ENCODE measurements around the gene NEK7. TPM values are rescaled to one million over a fixed set of nuclear protein-coding genes. Genes with fewer than 3 reads are reported as not detected.
A peak's percentile ranks its signal among the peaks of the same experiment; 100 is the strongest.

The NEK7 gene
- total RNA-seq (10 to 100 TPM; 56.9 to 63.8 TPM), polyA plus RNA-seq (10 to 100 TPM; 53.5 to 57.6 TPM)

DNA sequence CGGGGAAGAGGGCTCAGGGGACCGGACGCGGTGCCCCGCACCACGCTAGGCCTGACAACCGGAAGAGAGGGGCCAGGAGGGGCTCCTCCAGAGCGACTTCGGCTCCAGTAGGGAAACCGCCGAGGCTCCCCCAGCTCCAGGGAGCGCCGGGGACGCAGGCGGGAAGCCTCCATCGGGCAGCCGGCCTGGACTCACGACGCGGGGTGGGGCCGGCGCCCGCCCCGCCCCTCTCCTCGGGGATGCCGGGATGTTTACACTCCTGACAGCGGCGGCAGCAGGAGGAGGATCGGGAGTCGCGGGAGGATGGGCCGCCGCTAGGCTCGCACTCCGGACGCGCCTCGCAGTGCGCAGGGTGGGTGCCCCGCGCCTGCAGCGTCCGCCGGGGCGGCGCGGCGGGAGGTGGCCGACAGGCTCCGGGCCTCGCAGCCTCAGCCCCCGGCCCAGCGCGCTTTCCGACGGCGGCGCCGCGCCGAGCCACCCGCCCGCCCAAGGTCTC lies at the start of gene NEK7:
NEK7 (plus strand) TSS at position 254 of the 496 bp plus-strand sequence. CDS start 75,583 bp downstream, outside the sequence.
- H3K27ac Mint-ChIP-seq: peak within 1 kb of the TSS; percentile 98 to 100 (median 100)
- peak within 1 kb of the TSS; percentile 95 for H3K27ac ChIP-seq (ENCODE audit: low read depth, low read length)
- H3K36me3 ChIP-seq (ENCODE audit: insufficient read depth, low read length): no peaks in the 10 kb centered on the region
- H3K9me3 Mint-ChIP-seq: peaks cover 0 to 3% (median 0%) of the 10 kb centered on the region in 8 donors
- intact Hi-C loops (cut with micrococcal nuclease): loop anchor here (1.0 to 5.0 kb wide), 10 partner anchors 32 to 481 kb away; partner anchors contain the start of gene PTPRC
- peaks cover 0 to 17% of the 10 kb centered on the region in 2 donors for H3K36me3 Mint-ChIP-seq
- H3K27me3 ChIP-seq (ENCODE audit: insufficient read depth, low read length): no peaks in the 10 kb centered on the region
- DNase-seq: peak; percentile 56 to 67 (median 65)
- no peaks in the 10 kb centered on the region for H3K9me3 ChIP-seq (ENCODE audit: control insufficient read depth in 1 of 2, low read length in 2 of 2)
- ChIA-PET POLR2A (ENCODE audit: partially characterized antibody) (interaction anchor here (1.0 to 5.8 kb wide), 11 partner anchors 12 to 525 kb away, joined by 3 to 120 read pairs (median 4); no protein-coding TSS in a partner anchor), CTCF (ENCODE audit: partially characterized antibody) (interaction anchor here (0.8 to 4.4 kb wide), 11 partner anchors 9 to 134 kb away, joined by 3 to 35 read pairs (median 5); no protein-coding TSS in a partner anchor)
- H3K27me3 Mint-ChIP-seq: no peaks in the 10 kb centered on the region
- peak within 1 kb of the TSS; percentile 59 to 83 for H3K4me3 ChIP-seq (ENCODE audit: low read length in 2 of 2)
- peaks cover 37% of the 10 kb centered on the region for H3K4me1 ChIP-seq (ENCODE audit: insufficient read depth, low read length)
- H3K4me3 Mint-ChIP-seq: peak within 1 kb of the TSS; percentile 98 to 100 (median 100)
- peaks cover 23 to 52% (median 36%) of the 10 kb centered on the region in 4 donors for H3K4me1 Mint-ChIP-seq

DNA sequence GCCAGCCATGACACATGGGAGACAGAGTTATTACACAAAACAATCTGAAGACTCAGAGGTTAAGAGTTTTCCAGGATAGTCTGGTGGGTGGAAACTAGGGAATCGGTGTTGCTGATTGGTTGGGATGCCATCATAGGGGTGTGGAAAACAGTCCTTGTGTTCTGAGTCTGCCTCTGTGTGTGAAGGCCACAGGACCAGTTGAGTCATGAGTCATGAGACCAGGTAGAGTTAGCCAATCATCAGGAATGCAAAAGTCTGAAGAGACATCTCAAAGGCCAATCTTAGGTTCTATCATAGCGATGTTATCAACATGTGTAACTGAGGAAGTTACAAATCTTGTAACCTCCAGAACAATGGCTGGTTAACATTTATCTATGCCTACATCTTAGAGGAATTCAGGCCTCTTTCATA lies 49.7 kb upstream of the NEK7 start:
- no peak overlapping the region for H3K27ac ChIP-seq (ENCODE audit: low read depth, low read length)
- ChIA-PET CTCF (ENCODE audit: partially characterized antibody) (no interaction called here), POLR2A (ENCODE audit: partially characterized antibody) (no interaction called here)
- no peaks in the 10 kb centered on the region for H3K36me3 Mint-ChIP-seq
- no peaks in the 10 kb centered on the region for H3K27me3 ChIP-seq (ENCODE audit: insufficient read depth, low read length)
- H3K9me3 Mint-ChIP-seq: no peaks in the 10 kb centered on the region
- H3K4me3 ChIP-seq (ENCODE audit: low read length in 2 of 2): no peak overlapping the region
- intact Hi-C loops (cut with micrococcal nuclease): no loop called here
- no peak overlapping the region for H3K4me3 Mint-ChIP-seq
- no peak overlapping the region for H3K27ac Mint-ChIP-seq
- peaks cover 0 to 3% of the 10 kb centered on the region in 2 donors for H3K27me3 Mint-ChIP-seq
- no peaks in the 10 kb centered on the region for H3K36me3 ChIP-seq (ENCODE audit: insufficient read depth, low read length)
- DNase-seq: no peak
- peaks cover 6 to 11% (median 7%) of the 10 kb centered on the region in 4 donors for H3K4me1 Mint-ChIP-seq
- peaks cover 12% of the 10 kb centered on the region for H3K4me1 ChIP-seq (ENCODE audit: insufficient read depth, low read length)
- H3K9me3 ChIP-seq (ENCODE audit: control insufficient read depth in 1 of 2, low read length in 2 of 2): no peaks in the 10 kb centered on the region

DNA sequence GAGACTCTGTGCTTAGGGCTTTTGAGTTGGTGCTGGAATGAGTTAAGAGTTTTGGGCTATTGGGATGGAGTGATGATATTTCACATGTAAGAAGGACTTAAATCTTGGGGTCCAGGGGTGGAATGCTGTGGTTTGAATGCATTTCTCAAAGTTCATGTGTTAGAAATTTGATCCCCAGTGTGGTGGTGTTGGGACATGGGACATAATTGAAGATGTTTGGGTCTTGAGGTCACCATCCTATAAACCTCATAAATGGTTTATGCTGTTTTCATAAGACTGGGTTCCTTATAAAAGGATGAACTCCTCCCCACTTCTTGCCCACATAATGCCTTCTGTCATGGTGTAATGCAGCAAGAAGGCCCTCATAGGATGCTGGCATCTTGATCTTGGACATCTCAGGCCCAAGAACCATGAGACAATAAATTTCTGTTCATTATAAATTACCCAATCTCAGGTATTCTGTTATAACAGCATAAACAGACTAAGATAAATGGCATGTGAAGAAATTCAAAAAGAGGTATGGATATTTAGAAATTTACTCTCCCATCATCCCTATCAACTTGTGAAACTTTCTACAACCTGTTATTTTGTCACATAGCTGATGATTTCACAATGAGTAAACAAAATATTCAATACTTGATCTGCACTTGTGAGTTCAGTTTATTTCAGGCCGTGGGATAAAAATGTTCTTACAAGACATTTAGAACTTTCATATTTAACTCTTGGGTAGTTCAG lies 48.0 kb upstream of the NEK7 start:
- no peaks in the 10 kb centered on the region for H3K9me3 Mint-ChIP-seq
- H3K4me3 Mint-ChIP-seq: no peak overlapping the region
- H3K4me1 ChIP-seq (ENCODE audit: insufficient read depth, low read length): no peaks in the 10 kb centered on the region
- ChIA-PET POLR2A (ENCODE audit: partially characterized antibody) (no interaction called here), CTCF (ENCODE audit: partially characterized antibody) (no interaction called here)
- H3K27ac ChIP-seq (ENCODE audit: low read depth, low read length): no peak overlapping the region
- no peaks in the 10 kb centered on the region for H3K9me3 ChIP-seq (ENCODE audit: control insufficient read depth in 1 of 2, low read length in 2 of 2)
- H3K27me3 ChIP-seq (ENCODE audit: insufficient read depth, low read length): no peaks in the 10 kb centered on the region
- H3K4me1 Mint-ChIP-seq: no peaks in the 10 kb centered on the region
- peaks cover 0 to 3% of the 10 kb centered on the region in 2 donors for H3K27me3 Mint-ChIP-seq
- H3K4me3 ChIP-seq (ENCODE audit: low read length in 2 of 2): no peak overlapping the region
- H3K36me3 ChIP-seq (ENCODE audit: insufficient read depth, low read length): no peaks in the 10 kb centered on the region
- H3K36me3 Mint-ChIP-seq: no peaks in the 10 kb centered on the region
- intact Hi-C loops (cut with micrococcal nuclease): no loop called here
- H3K27ac Mint-ChIP-seq: no peak overlapping the region
- DNase-seq: no peak

DNA sequence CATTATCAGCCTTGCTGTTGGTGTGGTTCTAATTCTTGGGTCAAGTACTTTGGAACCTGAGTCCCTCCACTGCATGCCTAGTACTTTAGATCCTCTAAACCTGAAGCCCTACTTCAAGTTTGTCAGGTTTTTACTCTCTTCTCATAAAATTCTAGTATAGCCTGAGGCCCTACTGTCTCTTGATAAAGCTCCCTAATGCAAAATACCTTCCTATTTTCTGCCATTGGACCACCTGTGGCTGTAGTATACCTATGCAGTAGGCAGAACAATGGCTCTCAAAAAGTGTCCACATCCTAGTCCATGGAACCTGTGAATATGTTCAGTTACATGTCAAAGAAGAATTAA lies 47.5 kb upstream of the NEK7 start:
- no peak overlapping the region for H3K27ac ChIP-seq (ENCODE audit: low read depth, low read length)
- ChIA-PET CTCF (ENCODE audit: partially characterized antibody) (no interaction called here), POLR2A (ENCODE audit: partially characterized antibody) (no interaction called here)
- H3K9me3 Mint-ChIP-seq: no peaks in the 10 kb centered on the region
- H3K27me3 ChIP-seq (ENCODE audit: insufficient read depth, low read length): no peaks in the 10 kb centered on the region
- H3K4me1 Mint-ChIP-seq: no peaks in the 10 kb centered on the region
- no peak overlapping the region for H3K27ac Mint-ChIP-seq
- H3K4me1 ChIP-seq (ENCODE audit: insufficient read depth, low read length): no peaks in the 10 kb centered on the region
- intact Hi-C loops (cut with micrococcal nuclease): no loop called here
- H3K27me3 Mint-ChIP-seq: peaks cover 0 to 5% of the 10 kb centered on the region in 2 donors
- no peaks in the 10 kb centered on the region for H3K36me3 Mint-ChIP-seq
- no peak for DNase-seq
- no peaks in the 10 kb centered on the region for H3K9me3 ChIP-seq (ENCODE audit: control insufficient read depth in 1 of 2, low read length in 2 of 2)
- H3K36me3 ChIP-seq (ENCODE audit: insufficient read depth, low read length): no peaks in the 10 kb centered on the region
- no peak overlapping the region for H3K4me3 Mint-ChIP-seq
- H3K4me3 ChIP-seq (ENCODE audit: low read length in 2 of 2): no peak overlapping the region

DNA sequence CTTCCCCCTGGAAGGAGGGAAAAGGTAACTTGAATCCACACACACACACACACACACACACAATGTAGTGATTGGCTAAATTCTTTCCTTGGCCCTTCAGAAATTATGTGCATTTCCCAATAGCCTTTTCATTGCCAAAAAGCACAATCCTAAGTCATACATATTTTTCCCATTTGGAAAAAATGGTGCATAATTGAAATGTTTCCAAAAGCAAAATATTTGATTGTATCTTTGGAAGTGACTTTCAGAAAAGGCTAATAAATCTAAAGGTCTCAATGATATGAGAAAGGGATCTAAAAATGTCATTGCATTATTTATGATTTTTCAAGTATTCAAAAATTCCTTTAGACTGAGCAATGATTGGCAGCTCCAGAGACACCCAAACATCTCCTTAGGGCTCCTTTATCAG lies 43.5 kb upstream of the NEK7 start:
- Histone ChIP-seq H3K27me3 (ENCODE audit: insufficient read depth, low read length) (no peaks in the 10 kb centered on the region), H3K4me3 (ENCODE audit: low read length in 2 of 2) (no peak overlapping the region), H3K27ac (ENCODE audit: low read depth, low read length) (no peak overlapping the region), H3K9me3 (ENCODE audit: control insufficient read depth in 1 of 2, low read length in 2 of 2) (no peaks in the 10 kb centered on the region), H3K4me1 (ENCODE audit: insufficient read depth, low read length) (no peaks in the 10 kb centered on the region), H3K36me3 (ENCODE audit: insufficient read depth, low read length) (no peaks in the 10 kb centered on the region)
- ChIA-PET CTCF (ENCODE audit: partially characterized antibody) (interaction anchor here (1.1 kb wide), 1 partner anchor 34 kb away, joined by 3 read pairs; no protein-coding TSS in a partner anchor), POLR2A (ENCODE audit: partially characterized antibody) (no interaction called here)
- H3K36me3 Mint-ChIP-seq: no peaks in the 10 kb centered on the region
- no peak overlapping the region for H3K4me3 Mint-ChIP-seq
- H3K27me3 Mint-ChIP-seq: peaks cover 0 to 5% of the 10 kb centered on the region in 2 donors
- H3K9me3 Mint-ChIP-seq: peaks cover 0 to 2% (median 0%) of the 10 kb centered on the region in 8 donors
- H3K4me1 Mint-ChIP-seq: no peaks in the 10 kb centered on the region
- no peak overlapping the region for H3K27ac Mint-ChIP-seq
- intact Hi-C loops (cut with micrococcal nuclease): no loop called here
- DNase-seq: no peak

DNA sequence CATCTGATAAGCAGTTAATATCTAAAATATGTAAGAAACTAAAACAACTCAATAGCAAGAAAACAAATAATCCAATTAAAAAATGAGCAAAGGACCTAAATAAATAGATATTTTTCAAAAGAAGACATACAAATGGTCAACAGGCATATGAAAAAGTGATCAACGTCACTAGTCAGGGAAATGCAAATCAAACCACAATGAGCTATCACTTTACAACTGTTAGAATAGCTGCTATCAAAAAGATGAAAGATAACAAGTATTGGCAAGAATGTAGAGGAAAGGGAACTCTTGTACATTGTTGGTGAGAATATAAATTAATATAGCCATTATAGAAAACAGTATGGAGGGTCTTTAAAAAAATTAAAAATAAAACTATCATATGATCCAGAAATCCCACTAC lies 40.7 kb upstream of the NEK7 start:
- H3K27me3 Mint-ChIP-seq: peaks cover 0 to 5% of the 10 kb centered on the region in 2 donors
- DNase-seq: no peak
- Histone ChIP-seq H3K36me3 (ENCODE audit: insufficient read depth, low read length) (no peaks in the 10 kb centered on the region), H3K4me1 (ENCODE audit: insufficient read depth, low read length) (no peaks in the 10 kb centered on the region), H3K9me3 (ENCODE audit: control insufficient read depth in 1 of 2, low read length in 2 of 2) (no peaks in the 10 kb centered on the region), H3K27me3 (ENCODE audit: insufficient read depth, low read length) (no peaks in the 10 kb centered on the region), H3K4me3 (ENCODE audit: low read length in 2 of 2) (no peak overlapping the region), H3K27ac (ENCODE audit: low read depth, low read length) (no peak overlapping the region)
- POLR2A ChIA-PET (ENCODE audit: partially characterized antibody): no interaction called here
- intact Hi-C loops (cut with micrococcal nuclease): no loop called here
- H3K9me3 Mint-ChIP-seq: peaks cover 0 to 2% (median 0%) of the 10 kb centered on the region in 8 donors
- no peak overlapping the region for H3K4me3 Mint-ChIP-seq
- no peak overlapping the region for H3K27ac Mint-ChIP-seq
- no peaks in the 10 kb centered on the region for H3K4me1 Mint-ChIP-seq
- CTCF ChIA-PET (ENCODE audit: partially characterized antibody): no interaction called here
- H3K36me3 Mint-ChIP-seq: no peaks in the 10 kb centered on the region

DNA sequence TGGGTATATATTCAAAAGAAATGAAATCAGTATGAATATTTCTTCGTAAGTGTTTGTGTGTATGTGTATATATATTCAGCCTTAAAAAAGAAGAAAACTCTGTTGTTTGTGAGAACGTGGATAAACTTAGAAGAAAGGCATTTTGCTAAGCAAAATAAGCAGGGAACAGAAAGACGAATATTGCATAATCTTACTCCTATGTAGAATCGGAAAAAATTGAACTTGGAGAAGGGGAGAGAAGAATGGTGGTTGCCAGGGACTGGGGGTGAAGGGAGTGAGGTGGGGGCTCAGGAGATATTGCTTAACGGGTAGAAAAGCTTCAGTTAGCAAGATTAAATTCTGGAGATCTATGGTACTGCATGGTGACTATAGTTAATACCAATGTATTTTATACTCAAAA lies 40.3 kb upstream of the NEK7 start:
- H3K36me3 ChIP-seq (ENCODE audit: insufficient read depth, low read length): no peaks in the 10 kb centered on the region
- H3K36me3 Mint-ChIP-seq: no peaks in the 10 kb centered on the region
- no peak overlapping the region for H3K27ac ChIP-seq (ENCODE audit: low read depth, low read length)
- H3K4me3 ChIP-seq (ENCODE audit: low read length in 2 of 2): no peak overlapping the region
- intact Hi-C loops (cut with micrococcal nuclease): no loop called here
- H3K27ac Mint-ChIP-seq: no peak overlapping the region
- ChIA-PET POLR2A (ENCODE audit: partially characterized antibody) (no interaction called here), CTCF (ENCODE audit: partially characterized antibody) (no interaction called here)
- peaks cover 0 to 5% of the 10 kb centered on the region in 2 donors for H3K27me3 Mint-ChIP-seq
- no peaks in the 10 kb centered on the region for H3K4me1 Mint-ChIP-seq
- no peak overlapping the region for H3K4me3 Mint-ChIP-seq
- no peaks in the 10 kb centered on the region for H3K9me3 ChIP-seq (ENCODE audit: control insufficient read depth in 1 of 2, low read length in 2 of 2)
- no peaks in the 10 kb centered on the region for H3K27me3 ChIP-seq (ENCODE audit: insufficient read depth, low read length)
- H3K4me1 ChIP-seq (ENCODE audit: insufficient read depth, low read length): no peaks in the 10 kb centered on the region
- DNase-seq: no peak
- H3K9me3 Mint-ChIP-seq: peaks cover 0 to 2% (median 0%) of the 10 kb centered on the region in 8 donors
